ENCODE data around the gene NTM.

NTM gene

DNA sequence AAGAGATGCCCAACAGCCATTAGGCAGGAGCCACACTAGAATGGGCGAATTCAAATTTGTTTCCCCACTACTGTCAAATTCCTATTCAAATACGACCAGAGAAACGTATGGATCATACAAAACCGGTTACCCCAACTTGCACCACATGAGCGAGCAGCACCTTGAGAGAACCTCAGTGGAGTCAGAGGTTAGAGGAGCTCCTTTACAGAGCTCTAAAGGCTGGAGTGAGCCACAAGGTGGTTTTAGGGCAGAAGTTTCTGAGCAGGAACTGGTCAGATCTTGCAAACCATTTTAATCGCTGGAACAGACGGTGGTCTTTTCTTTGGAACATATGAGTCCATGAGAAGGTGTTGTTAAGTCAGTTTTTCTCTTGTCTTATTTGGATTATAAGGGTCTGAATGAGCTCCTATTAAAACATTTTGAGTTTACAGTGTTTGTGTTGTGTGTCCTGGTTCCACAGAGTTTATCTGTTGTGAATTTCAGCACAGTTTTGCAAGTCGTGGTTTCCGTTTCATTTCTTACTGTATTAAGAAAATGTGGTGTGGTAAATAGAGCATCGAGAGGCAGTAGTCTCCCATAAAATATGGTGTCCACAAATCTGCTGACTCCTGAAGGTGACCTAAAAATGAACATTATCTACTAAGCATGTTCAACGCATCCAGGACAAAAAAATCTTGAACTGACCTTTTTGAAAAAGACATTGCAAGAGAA lies 471.7 kb downstream of the NTM start:
- no peak for DNase-seq

DNA sequence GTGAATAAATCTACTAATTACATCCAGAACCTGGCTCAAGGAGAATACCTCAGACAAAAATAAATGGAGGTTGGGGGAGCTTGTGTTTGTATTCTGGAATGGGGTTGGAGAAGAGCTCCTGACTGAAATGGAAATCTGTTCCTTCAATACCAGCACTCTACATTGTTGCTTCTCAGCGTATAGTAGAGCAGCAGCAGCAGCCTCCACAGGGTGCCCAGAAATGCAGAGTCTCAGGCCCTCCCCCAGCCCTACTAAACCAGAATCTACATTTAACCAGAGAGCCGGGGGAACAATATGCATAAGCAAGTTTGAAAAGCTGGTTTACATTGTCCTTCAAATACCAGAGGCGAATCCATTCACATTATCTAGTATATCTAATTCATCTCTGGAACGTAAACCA lies 474.8 kb downstream of the NTM start:
- DNase-seq = no peak

GRCh38 chr11:131849485-131849884 lies 479.1 kb downstream of the NTM start:
- no peak for DNase-seq

DNA sequence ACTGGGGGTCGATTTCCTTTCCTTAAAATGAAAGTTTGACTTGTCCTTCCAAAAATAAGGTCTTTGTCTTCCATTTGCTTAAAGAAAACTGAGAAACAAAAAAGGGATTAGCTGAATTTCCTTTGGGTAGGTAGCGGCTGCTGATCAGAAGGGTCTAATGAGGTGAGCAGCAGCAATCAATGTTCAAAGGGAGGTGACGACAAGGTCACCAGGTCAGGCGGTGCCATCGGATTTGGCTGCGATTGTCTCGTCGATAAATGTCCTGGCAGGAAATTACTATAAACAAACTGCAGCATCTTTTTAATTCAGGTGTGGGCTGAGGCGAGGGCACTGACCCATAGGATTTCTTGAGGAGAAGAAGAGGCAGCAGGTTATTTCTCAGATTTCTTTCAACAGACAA lies 480.1 kb downstream of the NTM start:
- no peak for DNase-seq

DNA sequence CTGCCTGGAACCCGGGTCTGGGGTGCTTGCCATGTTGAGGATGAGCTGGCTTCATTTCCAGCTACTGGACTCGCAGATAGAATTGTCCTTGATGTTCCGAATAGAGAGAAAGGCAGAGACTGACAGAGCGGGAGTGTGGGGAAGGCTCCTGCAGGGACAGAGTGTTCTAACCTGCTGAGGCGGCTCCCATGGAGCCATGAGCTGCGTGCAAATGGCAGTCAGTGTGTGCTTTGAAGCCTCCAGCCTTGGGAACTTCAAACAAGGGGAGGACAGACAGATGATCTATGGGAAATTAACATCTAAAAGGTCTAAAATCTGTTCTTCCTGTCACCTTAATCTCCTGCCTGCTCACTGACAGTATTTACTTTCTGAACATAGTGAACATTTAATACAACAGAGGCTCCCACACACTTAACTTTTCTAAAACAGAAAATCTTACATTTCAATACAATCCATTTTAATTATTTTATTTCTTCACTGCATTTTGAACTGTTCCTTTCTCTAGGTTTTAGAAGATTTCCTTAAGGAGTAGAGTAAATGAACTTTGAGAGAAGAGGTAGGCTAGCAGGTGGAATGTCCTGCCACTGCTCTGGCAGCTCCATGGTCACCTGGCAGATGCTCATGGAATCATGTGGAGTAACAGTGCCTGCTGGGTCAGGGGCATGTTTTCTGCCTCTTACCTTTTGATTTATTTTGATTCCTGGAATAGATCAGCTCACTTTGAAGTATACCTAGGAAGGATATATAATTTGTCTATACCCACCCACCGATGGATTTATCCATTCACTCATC lies 481.7 kb downstream of the NTM start:
- DNase-seq = no peak

DNA sequence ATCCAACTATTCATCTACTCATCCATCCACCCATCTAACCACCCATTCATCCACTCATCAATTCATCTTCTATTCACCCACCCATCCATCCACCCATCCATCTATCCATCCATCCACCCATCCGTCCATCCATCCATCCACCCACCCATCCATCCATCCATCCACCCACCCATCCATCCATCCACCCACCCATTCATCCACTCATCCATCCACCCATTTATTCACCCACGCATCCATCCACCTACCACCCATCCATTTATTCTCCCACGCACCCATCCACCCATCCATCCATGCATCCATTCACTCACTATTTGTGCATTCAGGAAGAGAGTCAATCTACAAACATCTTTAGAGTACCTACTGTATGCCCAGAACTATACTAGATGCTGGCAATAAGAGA lies 482.3 kb downstream of the NTM start:
- DNase-seq = no peak

DNA sequence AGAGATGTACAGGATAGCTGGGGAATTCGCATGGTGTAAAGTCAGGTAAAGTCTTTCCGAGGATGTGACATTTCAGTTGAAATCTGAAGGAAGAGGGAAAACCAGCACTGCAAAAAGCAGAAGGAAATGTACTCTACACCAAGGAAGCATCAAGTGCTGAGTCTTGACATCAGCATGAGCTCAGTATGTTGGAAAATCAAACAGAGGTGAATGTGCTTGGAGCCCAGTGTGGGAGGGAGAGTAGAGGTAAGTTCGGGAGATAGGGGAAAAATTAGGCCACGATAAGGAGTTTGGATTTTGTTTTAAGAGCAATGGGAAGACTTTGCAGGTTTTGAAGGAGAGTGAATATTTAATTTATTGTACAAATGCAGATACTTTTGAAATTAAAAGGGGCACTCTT lies 484.0 kb downstream of the NTM start:
- DNase-seq = no peak

GRCh38 chr11:131855320-131855719 lies 484.9 kb downstream of the NTM start:
- no peak for DNase-seq

DNA sequence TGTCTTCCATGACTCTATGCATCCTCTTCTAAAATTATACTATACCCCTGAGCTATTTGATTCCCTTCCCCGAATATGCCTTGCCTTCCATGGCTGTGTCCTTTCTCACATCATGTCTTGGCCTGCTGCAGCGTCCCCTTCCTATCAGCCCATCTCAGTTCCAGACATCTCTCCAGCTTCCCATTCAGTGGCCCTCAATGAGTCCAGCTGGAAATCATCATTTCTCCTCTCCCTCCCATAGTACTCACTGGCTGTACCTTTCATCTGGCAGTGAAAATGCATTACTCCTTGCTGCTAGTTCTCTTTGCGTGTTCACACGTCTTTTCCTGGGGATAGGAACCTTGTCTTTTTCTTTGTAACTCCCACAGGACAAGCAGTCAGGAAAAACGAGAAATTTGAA lies 486.8 kb downstream of the NTM start:
- no peak for DNase-seq

DNA sequence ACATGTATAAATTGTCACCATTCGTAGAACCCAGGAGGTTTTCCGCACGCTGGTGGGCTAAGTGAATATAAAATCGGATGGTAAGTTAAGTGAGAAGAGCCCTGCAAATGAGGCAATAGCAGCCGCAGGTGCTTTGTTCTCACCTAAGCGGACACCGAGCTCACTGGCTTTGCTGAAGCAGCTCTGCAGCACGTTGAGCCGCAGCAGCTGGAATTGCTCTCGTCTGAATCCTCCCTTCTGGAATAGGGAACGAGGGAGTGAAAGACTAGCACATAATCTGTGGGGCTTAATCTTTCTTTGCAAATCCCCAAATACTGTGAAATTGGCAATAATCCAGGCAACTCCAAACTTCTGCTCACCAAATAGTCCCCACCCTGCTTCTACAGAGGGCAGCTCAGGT lies 488.1 kb downstream of the NTM start:
- no peak for DNase-seq

- no peak for DNase-seq
These were observed 489.3 kb downstream of the NTM start for GRCh38 chr11:131859538-131860210.

- DNase-seq = no peak
These were observed 493.8 kb downstream of the NTM start for GRCh38 chr11:131864228-131864627.

DNA sequence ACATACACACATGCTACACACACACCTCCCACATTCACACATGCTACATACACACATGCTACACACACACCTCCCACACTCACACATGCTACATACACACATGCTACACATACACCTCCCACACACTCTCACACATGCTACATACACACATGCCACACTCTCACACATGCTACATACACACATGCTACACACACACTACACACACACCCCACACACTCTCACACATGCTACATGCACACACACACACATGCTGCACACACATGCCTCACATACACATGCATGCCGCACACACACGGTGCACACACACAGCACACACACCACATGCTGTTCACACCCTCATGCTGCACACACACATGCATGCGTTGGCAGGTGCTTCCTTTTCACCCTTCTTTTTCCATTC lies 495.4 kb downstream of the NTM start:
- DNase-seq = no peak

- DNase-seq = no peak
These were observed 496.4 kb downstream of the NTM start for GRCh38 chr11:131866535-131867400.

DNA sequence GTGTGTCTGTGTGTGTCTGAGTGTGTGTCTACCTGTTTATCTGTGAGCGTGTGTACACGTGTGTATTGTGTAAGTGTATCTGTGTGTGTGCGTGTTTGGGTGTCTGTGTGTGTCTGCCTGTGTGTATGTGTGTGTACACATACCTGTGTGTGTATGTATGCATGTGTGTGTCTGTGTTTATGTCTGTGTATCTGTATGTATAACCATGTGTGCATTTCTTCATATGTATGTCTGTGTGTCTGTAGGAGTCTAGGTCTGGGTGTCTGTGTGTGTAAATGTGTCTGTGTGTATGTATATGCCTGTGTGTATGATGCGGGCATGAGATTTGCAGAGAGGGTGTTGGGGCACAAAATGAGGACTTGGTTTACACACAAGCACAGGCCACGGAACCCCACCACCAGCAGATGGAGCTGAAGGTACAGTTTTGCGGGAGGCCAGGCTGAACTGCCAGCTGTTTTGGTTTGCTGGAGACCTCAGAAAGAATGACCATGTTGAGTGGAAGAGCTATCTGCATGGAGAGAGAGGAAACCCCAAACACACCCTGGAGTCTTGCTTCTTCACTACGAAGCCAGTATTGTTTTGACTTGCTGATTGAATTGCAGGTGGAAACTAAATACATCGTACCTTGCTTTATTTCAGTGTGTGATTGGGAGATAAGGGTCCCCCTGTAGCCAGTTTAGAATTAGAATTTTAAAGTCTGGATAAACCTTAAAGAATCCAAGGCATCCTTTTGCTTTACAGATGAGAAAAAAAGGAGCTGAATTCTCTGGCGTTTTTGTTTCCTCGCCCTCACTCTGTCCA lies 497.2 kb downstream of the NTM start:
- peak; percentile 25 for DNase-seq

- DNase-seq = no peak
These were observed 498.5 kb downstream of the NTM start for GRCh38 chr11:131868629-131869507.

DNA sequence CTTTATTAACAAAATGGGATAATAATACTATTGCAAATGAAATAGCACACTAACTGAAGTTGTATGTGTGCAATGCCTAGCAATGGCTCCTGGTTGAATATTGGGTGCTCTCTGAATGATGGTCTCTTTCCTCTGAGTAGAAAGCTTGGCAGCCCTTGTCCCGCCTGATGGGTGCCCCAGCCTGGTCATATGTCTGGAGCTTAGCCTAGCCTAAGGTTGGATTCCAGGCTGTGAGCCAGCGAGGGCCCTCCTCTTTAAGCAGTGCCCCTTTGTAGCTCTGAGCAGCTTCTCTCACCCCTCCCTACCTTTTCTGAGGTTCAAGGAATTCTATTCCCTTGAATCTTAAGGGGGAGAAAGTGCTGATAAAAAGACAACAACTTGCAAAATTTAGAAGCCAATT lies 499.9 kb downstream of the NTM start:
- DNase-seq = no peak

DNA sequence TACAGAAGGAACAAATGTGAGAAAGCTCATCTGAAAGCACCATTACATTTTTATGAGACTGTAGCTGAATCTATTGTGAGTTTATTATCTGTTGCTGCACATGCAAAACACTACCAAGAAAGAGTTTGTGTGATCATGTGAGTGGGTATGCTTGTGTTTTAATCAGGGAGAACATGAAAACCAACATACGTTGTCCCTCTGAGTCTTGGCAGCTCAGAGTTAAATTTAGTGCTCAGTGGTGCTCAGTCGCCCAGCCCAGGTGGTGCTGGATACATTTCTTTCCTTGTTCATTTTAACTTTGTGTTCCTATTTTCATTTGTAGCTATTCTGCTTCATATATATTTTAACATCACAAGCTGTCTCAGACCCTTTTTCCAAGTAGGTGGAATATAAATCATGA lies 500.6 kb downstream of the NTM start:
- DNase-seq = no peak

GRCh38 chr11:131874070-131874469 lies 503.7 kb downstream of the NTM start:
- no peak for DNase-seq

DNA sequence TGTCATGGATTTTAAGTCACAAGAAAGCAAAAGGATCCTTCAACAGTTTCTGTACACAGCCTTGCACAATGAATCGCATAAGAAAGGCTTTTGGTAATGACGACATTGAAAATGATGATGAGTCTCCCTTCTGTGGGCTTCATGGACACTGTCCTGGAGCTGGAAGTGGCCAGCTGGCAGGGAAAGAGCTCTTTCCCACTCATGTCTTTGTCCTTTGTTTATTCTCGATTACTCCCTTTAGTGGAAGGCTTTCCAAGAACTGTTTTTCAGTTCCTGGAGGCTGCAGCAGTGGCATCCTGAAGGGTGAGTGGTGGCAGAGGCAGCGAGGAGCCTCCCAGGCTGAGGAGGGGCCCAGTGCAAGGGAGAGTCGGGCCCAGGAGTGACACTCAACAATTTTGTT lies 505.2 kb downstream of the NTM start:
- DNase-seq = no peak

All from NCI-H1436 (cell line).